PC-9 (cell line): ENCODE measurements around the gene FBLN2. TPM values are rescaled to one million over a fixed set of nuclear protein-coding genes. Genes with fewer than 3 reads are reported as not detected.

ENCODE experiments used
- BruUV-seq: library from RNA; stranded (reverse); fragments of 400-500 nt; replicated peaks from 2 replicates; lab custom pipeline; 2021; lab: Mats Ljungman, UMichigan
- CTCF ChIA-PET: fragments of 300-600 bp; sonication (Branson Sonifier 250); formaldehyde crosslinking; loops from one replicate; lab custom pipeline; 2022; ENCODE audit warnings: antibody characterized with exemption; lab: Charles Lee
- POLR2A ChIA-PET: fragments of 300-600 bp; sonication (Branson Sonifier 250); formaldehyde crosslinking; loops from one replicate; lab custom pipeline; 2022; ENCODE audit warnings: antibody characterized with exemption; ENCODE audit not compliant: unreplicated experiment; lab: Charles Lee
- DNase-seq, 2 experiments: peaks; one replicate each; pipeline versions ENCODE4 v3.0.0 to v3.0.0-alpha.2; 2015 to 2022; ENCODE audit warnings: mixed read lengths in 1 of 2
- H2AFZ ChIP-seq: fragments of 200-600 bp; sonication (generic); 2 replicates; pipeline ENCODE4 v1.8.1; 2017; ENCODE audit warnings: antibody characterized with exemption
- H3F3A ChIP-seq: fragments of 200-600 bp; sonication (generic); 2 replicates; pipeline ENCODE4 v1.8.1; 2017; ENCODE audit warnings: antibody characterized with exemption, mild to moderate bottlenecking, low read depth; ENCODE audit not compliant: insufficient read depth
- H3K27ac ChIP-seq: fragments of 200-600 bp; sonication (generic); 2 replicates; pipeline ENCODE4 v1.6.1; 2016; ENCODE audit warnings: mixed run types
- H3K27me3 ChIP-seq: fragments of 200-600 bp; sonication (generic); 2 replicates; pipeline ENCODE4 v1.6.1; 2016; ENCODE audit warnings: low read depth, mixed run types; ENCODE audit not compliant: insufficient read depth
- H3K36me3 ChIP-seq: fragments of 200-600 bp; sonication (generic); 2 replicates; pipeline ENCODE4 v1.6.1; 2016; ENCODE audit warnings: low read depth, mixed run types
- H3K4me1 ChIP-seq: fragments of 200-600 bp; sonication (generic); replicated peaks from 2 replicates; pipeline ENCODE4 v1.6.1; 2016; ENCODE audit warnings: mixed run types; ENCODE audit not compliant: insufficient read depth
- H3K4me2 ChIP-seq: fragments of 200-600 bp; sonication (generic); 2 replicates; pipeline ENCODE4 v1.6.1; 2017; ENCODE audit warnings: mixed run types
- H3K4me3 ChIP-seq: fragments of 200-600 bp; sonication (generic); 2 replicates; pipeline ENCODE4 v1.6.1; 2016; ENCODE audit warnings: mixed run types
- H3K79me2 ChIP-seq: fragments of 200-600 bp; sonication (generic); 2 replicates; pipeline ENCODE4 v1.6.1; 2017; ENCODE audit warnings: low read depth, mixed run types
- H3K9me2 ChIP-seq: fragments of 200-600 bp; sonication (generic); 2 replicates; pipeline ENCODE4 v1.8.1; 2017; ENCODE audit warnings: mild to moderate bottlenecking; ENCODE audit not compliant: insufficient read depth
- H3K9me3 ChIP-seq: fragments of 200-600 bp; sonication (generic); 2 replicates; pipeline ENCODE4 v1.8.1; 2016; ENCODE audit warnings: low read depth; ENCODE audit not compliant: insufficient read depth
- H4K20me1 ChIP-seq: fragments of 200-600 bp; sonication (generic); 2 replicates; pipeline ENCODE4 v1.8.1; 2017; ENCODE audit not compliant: insufficient read depth
- CTCF ChIP-seq: fragments of 200-600 bp; sonication (generic); conservative IDR thresholded peaks from 2 replicates; pipeline ENCODE4 v1.6.1; 2017; ENCODE audit warnings: mixed run types, antibody characterized with exemption, mild to moderate bottlenecking, moderate library complexity
- EZH2 ChIP-seq: fragments of 200-600 bp; sonication (generic); IDR thresholded peaks from 2 replicates; pipeline ENCODE4 v1.8.0; 2017; ENCODE audit warnings: antibody characterized with exemption, low read depth
- intact Hi-C: fragments of 100-400 bp; cut with micrococcal nuclease; formaldehyde crosslinking; loops from one replicate; pipeline ENCODE4 v1.10.0; 2022; ENCODE audit not compliant: unreplicated experiment
- total RNA-seq: library from RNA; stranded (reverse); gene quantifications from 2 replicates; pipeline ENCODE4 v1.2.3, GENCODE V29; 2021

The FBLN2 gene
- total RNA-seq, 1 experiment from 2014 or later, result 0.57 TPM

DNA sequence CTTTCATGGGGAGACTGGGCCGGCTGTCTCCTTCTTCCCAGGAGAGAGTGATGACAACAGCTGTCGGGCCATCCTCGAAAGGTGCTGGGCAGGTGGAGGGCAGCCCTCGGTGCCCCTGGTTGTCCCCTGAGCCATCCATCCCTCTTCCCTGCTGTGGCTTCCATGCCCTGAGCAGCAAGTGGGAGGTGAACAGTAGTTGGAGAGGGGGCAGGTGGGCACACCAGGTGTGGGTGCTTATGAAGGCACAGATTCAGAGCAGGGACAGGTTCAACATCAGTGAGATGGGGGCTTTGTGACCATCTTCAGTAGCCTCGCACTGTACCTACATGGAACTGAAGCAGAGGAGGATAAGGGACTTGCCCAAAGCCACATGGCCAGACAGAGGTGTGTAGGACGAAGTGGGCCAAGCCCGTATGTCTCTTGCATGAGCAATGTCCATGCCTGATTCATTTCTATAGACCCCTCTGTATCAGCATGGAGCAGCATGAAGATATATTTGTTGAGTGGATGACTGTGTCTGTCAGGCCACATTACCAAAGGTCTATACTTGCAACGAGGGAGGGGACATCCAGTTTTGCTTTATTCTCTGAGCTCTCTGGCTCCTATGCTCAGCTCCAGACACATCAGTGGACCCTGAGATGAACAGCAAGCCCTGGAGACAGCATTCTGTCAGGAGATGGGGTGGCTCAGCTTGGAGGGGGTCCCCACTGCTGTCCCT is 107.8 kb downstream of the FBLN2 start:
- no peak overlapping the region for H2AFZ ChIP-seq
- POLR2A ChIA-PET, result interaction anchor here (0.7 kb wide), 1 partner anchor 1198 kb away, joined by 4 read pairs; no protein-coding TSS in a partner anchor

GRCh38 chr3:13657660-13658435 is 108.9 kb downstream of the FBLN2 start:
- DNase-seq, result peak; percentile 39 to 67
- peak overlapping the region; percentile 39 for H3K4me2 ChIP-seq

More for the DNA sequence above, 107.8 kb downstream of the FBLN2 start:
- Histone ChIP-seq H3K79me2 (no peaks in the 10 kb centered on the region), H3K9me3 (no peaks in the 10 kb centered on the region), H3K36me3 (no peaks in the 10 kb centered on the region), H3K27me3 (no peaks in the 10 kb centered on the region), H3K4me1 (peaks cover 44% of the 10 kb centered on the region), H3F3A (peaks cover 35% of the 10 kb centered on the region), H3K4me3 (no peak overlapping the region), H3K4me2 (no peak overlapping the region), H3K27ac (no peak overlapping the region), H3K9me2 (no peaks in the 10 kb centered on the region), H4K20me1 (no peaks in the 10 kb centered on the region)
- no peak for DNase-seq
- intact Hi-C loops, result loop anchor here (10.0 kb wide), 1 partner anchor 372 kb away; no protein-coding TSS in a partner anchor
- CTCF ChIA-PET, result interaction anchor here (1.1 to 3.1 kb wide), 4 partner anchors 134 to 229 kb away, joined by 3 to 37 read pairs (median 8); partner anchors contain the start of gene WNT7A
- BruUV-seq, result no TSS peak
- TF ChIP-seq EZH2, result no peak
- no peak for TF ChIP-seq CTCF

More at GRCh38 chr3:13657660-13658435, 108.9 kb downstream of the FBLN2 start:
- no peaks in the 10 kb centered on the region for H3K9me3 ChIP-seq
- H3K27ac ChIP-seq, result no peak overlapping the region
- H3K4me3 ChIP-seq, result no peak overlapping the region
- CTCF ChIA-PET, result interaction anchor here (1.0 to 3.1 kb wide), 7 partner anchors 133 to 239 kb away, joined by 3 to 37 read pairs (median 5); partner anchors contain the start of gene WNT7A
- no peaks in the 10 kb centered on the region for H3K79me2 ChIP-seq
- no peaks in the 10 kb centered on the region for H3K27me3 ChIP-seq
- peaks cover 34% of the 10 kb centered on the region for H3K4me1 ChIP-seq
- H3K9me2 ChIP-seq, result no peaks in the 10 kb centered on the region
- no peak overlapping the region for H2AFZ ChIP-seq
- no TSS peak for BruUV-seq
- peaks cover 27% of the 10 kb centered on the region for H3F3A ChIP-seq
- POLR2A ChIA-PET, result interaction anchor here (0.6 kb wide), 1 partner anchor 1441 kb away, joined by 8 read pairs; no protein-coding TSS in a partner anchor
- no peaks in the 10 kb centered on the region for H4K20me1 ChIP-seq
- TF ChIP-seq EZH2, result no peak
- TF ChIP-seq CTCF, result peak; percentile 95
- no peaks in the 10 kb centered on the region for H3K36me3 ChIP-seq
- intact Hi-C loops, result loop anchor here (1.0 to 10.0 kb wide), 3 partner anchors 222 to 373 kb away; partner anchors contain the start of gene WNT7A
